ENCODE measurements around the gene MYRIP.

The MYRIP gene

GRCh38 chr3:40291471-40291870 is 482.1 kb downstream of the MYRIP start:
- no peak for DNase-seq
- Histone ChIP-seq H3K36me3 (replicated peaks) (no peaks in the 10 kb centered on the region), H3K4me3 (ENCODE audit: low read depth, low read length) (no peak overlapping the region), H3K27ac (no peak overlapping the region), H3K27me3 (replicated peaks) (no peaks in the 10 kb centered on the region)
- in situ Hi-C loops (cut with HindIII; ENCODE audit: low pct_ligation_motif_present, low sequenced_read_pairs): no loop called here
- TF ChIP-seq CTCF (IDR thresholded peaks at IDR 0.05; ENCODE audit: low read depth, low read length, missing control alignments): no peak

GRCh38 chr3:40292637-40293349 is 483.4 kb downstream of the MYRIP start:
- H3K27ac ChIP-seq: no peak overlapping the region
- no peak for DNase-seq

GRCh38 chr3:40294434-40294833 is 485.0 kb downstream of the MYRIP start:
- Histone ChIP-seq H3K36me3 (replicated peaks) (no peaks in the 10 kb centered on the region), H3K4me3 (ENCODE audit: low read depth, low read length) (no peak overlapping the region), H3K27ac (no peak overlapping the region), H3K27me3 (replicated peaks) (no peaks in the 10 kb centered on the region)
- TF ChIP-seq CTCF (IDR thresholded peaks at IDR 0.05; ENCODE audit: low read depth, low read length, missing control alignments): no peak
- in situ Hi-C loops (cut with HindIII; ENCODE audit: low pct_ligation_motif_present, low sequenced_read_pairs): no loop called here
- no peak for DNase-seq

More at GRCh38 chr3:40292637-40293349, 483.4 kb downstream of the MYRIP start:
- in situ Hi-C loops (cut with HindIII; ENCODE audit: low pct_ligation_motif_present, low sequenced_read_pairs): no loop called here
- TF ChIP-seq CTCF (IDR thresholded peaks at IDR 0.05; ENCODE audit: low read depth, low read length, missing control alignments): no peak
- H3K27me3 ChIP-seq (replicated peaks): no peaks in the 10 kb centered on the region
- H3K4me3 ChIP-seq (ENCODE audit: low read depth, low read length): no peak overlapping the region
- H3K36me3 ChIP-seq (replicated peaks): no peaks in the 10 kb centered on the region

- no peak overlapping the region for H3K4me3 ChIP-seq (ENCODE audit: low read depth, low read length)
- no peak for TF ChIP-seq CTCF (IDR thresholded peaks at IDR 0.05; ENCODE audit: low read depth, low read length, missing control alignments)
- H3K27me3 ChIP-seq (replicated peaks): no peaks in the 10 kb centered on the region
- in situ Hi-C loops (cut with HindIII; ENCODE audit: low pct_ligation_motif_present, low sequenced_read_pairs): no loop called here
- H3K27ac ChIP-seq: no peak overlapping the region
- no peaks in the 10 kb centered on the region for H3K36me3 ChIP-seq (replicated peaks)
- DNase-seq: no peak
Measured at GRCh38 chr3:40298075-40298474, 488.7 kb downstream of the MYRIP start.

GRCh38 chr3:40299130-40299720 is 489.8 kb downstream of the MYRIP start:
- TF ChIP-seq CTCF (IDR thresholded peaks at IDR 0.05; ENCODE audit: low read depth, low read length, missing control alignments): no peak
- Histone ChIP-seq H3K4me3 (ENCODE audit: low read depth, low read length) (no peak overlapping the region), H3K27me3 (replicated peaks) (no peaks in the 10 kb centered on the region), H3K36me3 (replicated peaks) (no peaks in the 10 kb centered on the region), H3K27ac (peak overlapping the region; percentile 76)
- in situ Hi-C loops (cut with HindIII; ENCODE audit: low pct_ligation_motif_present, low sequenced_read_pairs): no loop called here
- DNase-seq: no peak

All from brain microvascular endothelial cell (primary cell).